ENCODE measurements around the gene OLFM1.

- TF ChIP-seq TAF1 (conservative IDR thresholded peaks at IDR 0.05) (no peak), ZBTB33 (IDR thresholded peaks at IDR 0.05) (no peak), CTCF (IDR thresholded peaks at IDR 0.05; ENCODE audit: low read depth, low read length, missing input control) (no peak), REST (IDR thresholded peaks at IDR 0.05) (no peak), MAX (IDR thresholded peaks at IDR 0.05) (no peak), YY1 (IDR thresholded peaks at IDR 0.05) (no peak), ATF3 (IDR thresholded peaks at IDR 0.05) (no peak), GABPA (IDR thresholded peaks at IDR 0.05 in 1 of 2, conservative IDR thresholded peaks at IDR 0.05 in 1 of 2) (no peak)
These were observed 60.9 kb downstream of the OLFM1 start for GRCh38 chr9:135148386-135148785.

Data from liver (tissue), 3 donors.